Measurements from ENCODE around the gene FBXO11. TPM values are rescaled to one million over a fixed set of nuclear protein-coding genes. Genes with fewer than 3 reads are reported as not detected.
A peak's percentile ranks its signal among the peaks of the same experiment; 100 is the strongest.

The FBXO11 gene
- total RNA-seq, 1 donor from 2014 or later = 50.1 TPM

- Mint-ChIP-seq H3K36me3 (ENCODE audit: low read depth) (peaks cover 10% of the 10 kb centered on the region), H3K9me3 (no peaks in the 10 kb centered on the region), H3K27me3 (no peaks in the 10 kb centered on the region), H3K4me1 (peaks cover 12% of the 10 kb centered on the region), H3K4me3 (no peak overlapping the region), H3K27ac (peak overlapping the region; percentile 29)
- no peak for DNase-seq
- intact Hi-C loops (cut with micrococcal nuclease) = no loop called here
Observed at GRCh38 chr2:47850198-47850597, 56.1 kb downstream of the FBXO11 start.

GRCh38 chr2:47849368-47849767 is 56.9 kb downstream of the FBXO11 start:
- peaks cover 10% of the 10 kb centered on the region for H3K36me3 Mint-ChIP-seq (ENCODE audit: low read depth)
- no peaks in the 10 kb centered on the region for H3K9me3 Mint-ChIP-seq
- H3K27me3 Mint-ChIP-seq = no peaks in the 10 kb centered on the region
- no peak for DNase-seq
- intact Hi-C loops (cut with micrococcal nuclease) = no loop called here
- peaks cover 12% of the 10 kb centered on the region for H3K4me1 Mint-ChIP-seq
- no peak overlapping the region for H3K27ac Mint-ChIP-seq
- no peak overlapping the region for H3K4me3 Mint-ChIP-seq

DNA sequence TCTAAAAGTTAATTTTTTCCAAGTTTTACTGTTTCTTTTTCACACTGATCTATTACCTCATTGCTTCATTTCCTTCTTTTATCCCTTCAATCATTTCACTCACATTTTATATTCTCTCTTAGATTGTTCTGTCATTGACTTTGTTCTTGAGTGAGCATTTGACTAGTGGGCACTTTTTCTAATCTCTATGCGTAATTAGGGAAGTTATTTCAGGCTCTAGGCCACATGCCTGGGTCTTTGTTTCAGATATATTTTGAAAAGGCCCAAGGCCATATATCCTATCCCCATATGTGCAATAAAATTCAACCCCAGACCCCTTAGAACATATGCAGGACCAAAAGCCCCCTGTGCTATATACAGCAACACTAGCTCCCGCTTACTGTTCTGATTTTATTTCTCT is 62.1 kb downstream of the FBXO11 start:
- Mint-ChIP-seq H3K4me3 (no peak overlapping the region), H3K27me3 (no peaks in the 10 kb centered on the region), H3K27ac (no peak overlapping the region)

DNA sequence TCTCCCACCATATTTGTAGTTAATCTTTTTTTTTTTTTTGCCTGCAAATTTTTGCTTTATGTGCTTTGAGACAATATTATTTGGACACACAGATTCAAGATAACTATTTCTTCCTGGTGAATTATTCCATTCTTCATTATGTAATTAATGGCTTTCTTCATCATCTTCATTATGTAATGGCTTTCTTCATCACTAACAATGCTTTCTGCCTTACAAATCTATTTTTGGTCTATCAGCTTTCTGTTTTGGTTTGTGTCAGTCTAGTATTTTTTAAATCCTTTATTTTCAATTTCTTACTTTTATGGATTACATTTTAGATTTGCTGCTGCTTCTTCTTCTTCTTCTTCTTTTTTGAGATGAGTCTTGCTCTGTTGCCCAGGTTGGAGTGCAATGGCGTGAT is 62.9 kb downstream of the FBXO11 start:
- Mint-ChIP-seq H3K4me1 (peaks cover 14% of the 10 kb centered on the region), H3K9me3 (no peaks in the 10 kb centered on the region), H3K27me3 (no peaks in the 10 kb centered on the region), H3K27ac (no peak overlapping the region), H3K4me3 (no peak overlapping the region), H3K36me3 (ENCODE audit: low read depth) (peaks cover 16% of the 10 kb centered on the region)
- intact Hi-C loops (cut with micrococcal nuclease) = no loop called here
- no peak for DNase-seq

More for the DNA sequence above, 62.1 kb downstream of the FBXO11 start:
- Mint-ChIP-seq H3K36me3 (ENCODE audit: low read depth) (peaks cover 11% of the 10 kb centered on the region), H3K4me1 (peaks cover 14% of the 10 kb centered on the region), H3K9me3 (no peaks in the 10 kb centered on the region)
- DNase-seq = no peak
- intact Hi-C loops (cut with micrococcal nuclease) = no loop called here

GRCh38 chr2:47842846-47843245 is 63.5 kb downstream of the FBXO11 start:
- intact Hi-C loops (cut with micrococcal nuclease) = no loop called here
- Mint-ChIP-seq H3K4me1 (peaks cover 14% of the 10 kb centered on the region), H3K9me3 (no peaks in the 10 kb centered on the region), H3K4me3 (no peak overlapping the region), H3K27ac (no peak overlapping the region), H3K27me3 (no peaks in the 10 kb centered on the region), H3K36me3 (ENCODE audit: low read depth) (peaks cover 15% of the 10 kb centered on the region)
- no peak for DNase-seq

- Mint-ChIP-seq H3K27me3 (no peaks in the 10 kb centered on the region), H3K4me3 (no peak overlapping the region), H3K4me1 (peaks cover 15% of the 10 kb centered on the region), H3K27ac (no peak overlapping the region), H3K9me3 (no peaks in the 10 kb centered on the region), H3K36me3 (ENCODE audit: low read depth) (peaks cover 41% of the 10 kb centered on the region)
- intact Hi-C loops (cut with micrococcal nuclease) = no loop called here
- DNase-seq = no peak
Observed at GRCh38 chr2:47838686-47839085, 67.6 kb downstream of the FBXO11 start.

DNA sequence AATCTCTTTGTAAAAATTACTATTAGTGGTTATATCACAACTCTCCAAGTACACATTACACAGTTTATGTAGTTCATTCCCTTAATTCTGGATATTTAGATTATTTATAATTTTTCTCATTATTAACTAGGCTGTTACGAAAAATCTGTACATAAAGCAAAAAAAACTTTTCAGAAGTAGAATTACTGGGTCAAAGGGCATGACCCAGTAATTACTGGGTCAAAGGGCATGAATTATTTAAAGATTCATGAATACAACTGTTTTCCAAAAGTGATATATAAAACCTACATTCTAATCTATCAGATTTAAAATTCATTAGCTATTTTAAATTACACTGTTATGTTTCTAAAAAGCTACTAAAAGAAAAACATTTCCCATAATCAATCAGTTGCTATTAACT is 68.0 kb downstream of the FBXO11 start:
- Mint-ChIP-seq H3K9me3 (no peaks in the 10 kb centered on the region), H3K4me3 (no peak overlapping the region), H3K27ac (no peak overlapping the region), H3K4me1 (peaks cover 11% of the 10 kb centered on the region), H3K36me3 (ENCODE audit: low read depth) (peaks cover 41% of the 10 kb centered on the region), H3K27me3 (no peaks in the 10 kb centered on the region)
- intact Hi-C loops (cut with micrococcal nuclease) = no loop called here
- no peak for DNase-seq

GRCh38 chr2:47833516-47833968 is 72.8 kb downstream of the FBXO11 start:
- H3K36me3 Mint-ChIP-seq (ENCODE audit: low read depth) = peaks cover 53% of the 10 kb centered on the region
- intact Hi-C loops (cut with micrococcal nuclease) = no loop called here
- no peaks in the 10 kb centered on the region for H3K27me3 Mint-ChIP-seq
- no peak for DNase-seq
- H3K9me3 Mint-ChIP-seq = no peaks in the 10 kb centered on the region
- H3K4me3 Mint-ChIP-seq = no peak overlapping the region
- no peak overlapping the region for H3K27ac Mint-ChIP-seq
- H3K4me1 Mint-ChIP-seq = peaks cover 3% of the 10 kb centered on the region

- Mint-ChIP-seq H3K27ac (no peak overlapping the region), H3K27me3 (no peaks in the 10 kb centered on the region), H3K4me3 (no peak overlapping the region), H3K4me1 (peaks cover under 1% of the 10 kb centered on the region), H3K36me3 (ENCODE audit: low read depth) (peaks cover 45% of the 10 kb centered on the region), H3K9me3 (no peaks in the 10 kb centered on the region)
- no peak for DNase-seq
- intact Hi-C loops (cut with micrococcal nuclease) = no loop called here
Observed at GRCh38 chr2:47822518-47822917, 83.8 kb downstream of the FBXO11 start.

DNA sequence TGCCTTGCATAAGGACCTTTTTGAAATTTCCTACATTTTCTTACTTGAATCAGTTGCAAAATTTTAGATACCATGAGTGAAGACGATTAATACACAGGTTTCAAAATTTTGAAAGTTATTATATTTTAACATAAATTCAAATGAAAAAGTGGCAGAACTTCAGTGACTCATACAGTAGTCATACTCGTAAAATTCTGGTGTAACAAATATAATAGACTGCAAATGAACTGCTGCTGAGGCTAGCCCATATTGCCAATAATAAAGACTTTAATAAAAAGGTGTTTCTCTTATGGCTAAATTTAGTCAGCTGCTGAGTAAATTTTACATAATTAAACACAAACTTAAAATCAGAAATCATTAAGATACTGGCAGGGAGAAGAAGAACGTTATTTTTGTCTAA is 86.5 kb downstream of the FBXO11 start:
- no peak for DNase-seq
- peaks cover 2% of the 10 kb centered on the region for H3K4me1 Mint-ChIP-seq
- no peak overlapping the region for H3K4me3 Mint-ChIP-seq
- H3K27ac Mint-ChIP-seq = no peak overlapping the region
- no peaks in the 10 kb centered on the region for H3K27me3 Mint-ChIP-seq
- H3K9me3 Mint-ChIP-seq = no peaks in the 10 kb centered on the region
- intact Hi-C loops (cut with micrococcal nuclease) = no loop called here
- peaks cover 60% of the 10 kb centered on the region for H3K36me3 Mint-ChIP-seq (ENCODE audit: low read depth)

DNA sequence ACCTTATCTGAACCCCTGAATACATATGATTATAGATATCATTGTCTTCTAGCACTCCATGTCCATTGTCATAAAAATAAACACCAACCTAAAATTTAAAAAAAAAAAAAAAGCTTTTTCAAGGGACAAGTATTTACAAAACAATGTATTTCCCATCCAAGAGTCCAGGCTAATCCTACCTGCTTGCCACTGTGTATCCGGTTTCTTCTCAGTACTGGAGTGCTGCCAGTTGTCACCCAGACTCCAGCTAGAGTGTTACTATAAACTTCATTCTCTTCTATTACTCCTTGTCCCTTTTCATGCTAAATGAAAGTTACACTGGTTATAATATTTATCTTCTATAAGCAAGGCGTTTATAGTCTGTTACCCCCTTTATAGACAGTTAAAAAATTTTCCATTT is 87.5 kb downstream of the FBXO11 start:
- H3K36me3 Mint-ChIP-seq (ENCODE audit: low read depth) = peaks cover 61% of the 10 kb centered on the region
- peaks cover 2% of the 10 kb centered on the region for H3K4me1 Mint-ChIP-seq
- H3K9me3 Mint-ChIP-seq = no peaks in the 10 kb centered on the region
- intact Hi-C loops (cut with micrococcal nuclease) = no loop called here
- H3K4me3 Mint-ChIP-seq = no peak overlapping the region
- no peaks in the 10 kb centered on the region for H3K27me3 Mint-ChIP-seq
- DNase-seq = no peak
- no peak overlapping the region for H3K27ac Mint-ChIP-seq

- no peak for DNase-seq
- H3K4me1 Mint-ChIP-seq = peaks cover 19% of the 10 kb centered on the region
Observed at GRCh38 chr2:47815764-47816163, 90.5 kb downstream of the FBXO11 start.

GRCh38 chr2:47811668-47812067 is 94.6 kb downstream of the FBXO11 start:
- Mint-ChIP-seq H3K27me3 (no peaks in the 10 kb centered on the region), H3K27ac (peak overlapping the region; percentile 30), H3K4me1 (peaks cover 21% of the 10 kb centered on the region), H3K9me3 (no peaks in the 10 kb centered on the region), H3K36me3 (ENCODE audit: low read depth) (peaks cover 67% of the 10 kb centered on the region), H3K4me3 (no peak overlapping the region)
- intact Hi-C loops (cut with micrococcal nuclease) = no loop called here
- DNase-seq = no peak

More at GRCh38 chr2:47815764-47816163, 90.5 kb downstream of the FBXO11 start:
- Mint-ChIP-seq H3K4me3 (no peak overlapping the region), H3K36me3 (ENCODE audit: low read depth) (peaks cover 76% of the 10 kb centered on the region), H3K9me3 (no peaks in the 10 kb centered on the region), H3K27me3 (no peaks in the 10 kb centered on the region), H3K27ac (no peak overlapping the region)
- intact Hi-C loops (cut with micrococcal nuclease) = no loop called here

DNA sequence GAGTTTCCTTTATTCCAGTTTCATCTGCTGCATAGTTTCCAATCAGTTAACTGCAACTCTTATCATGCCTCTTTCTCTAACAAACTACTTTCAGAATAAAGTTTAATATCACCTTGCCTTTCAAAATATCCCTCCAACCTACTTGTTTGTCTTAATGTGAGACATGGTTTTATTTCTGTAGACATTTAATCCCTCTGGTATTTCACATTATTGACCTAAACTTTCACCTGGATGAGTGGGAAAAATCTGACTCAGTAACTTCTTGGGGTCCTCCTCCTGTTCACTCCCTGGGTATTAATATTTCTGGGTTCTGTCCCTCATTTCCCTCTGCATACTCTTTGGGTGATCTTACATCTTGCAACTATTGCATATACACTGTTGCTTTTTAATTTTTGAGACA is 95.4 kb downstream of the FBXO11 start:
- peaks cover 21% of the 10 kb centered on the region for H3K4me1 Mint-ChIP-seq
- H3K27me3 Mint-ChIP-seq = no peaks in the 10 kb centered on the region
- H3K4me3 Mint-ChIP-seq = no peak overlapping the region
- H3K9me3 Mint-ChIP-seq = no peaks in the 10 kb centered on the region
- peaks cover 67% of the 10 kb centered on the region for H3K36me3 Mint-ChIP-seq (ENCODE audit: low read depth)
- intact Hi-C loops (cut with micrococcal nuclease) = no loop called here
- DNase-seq = no peak
- no peak overlapping the region for H3K27ac Mint-ChIP-seq

DNA sequence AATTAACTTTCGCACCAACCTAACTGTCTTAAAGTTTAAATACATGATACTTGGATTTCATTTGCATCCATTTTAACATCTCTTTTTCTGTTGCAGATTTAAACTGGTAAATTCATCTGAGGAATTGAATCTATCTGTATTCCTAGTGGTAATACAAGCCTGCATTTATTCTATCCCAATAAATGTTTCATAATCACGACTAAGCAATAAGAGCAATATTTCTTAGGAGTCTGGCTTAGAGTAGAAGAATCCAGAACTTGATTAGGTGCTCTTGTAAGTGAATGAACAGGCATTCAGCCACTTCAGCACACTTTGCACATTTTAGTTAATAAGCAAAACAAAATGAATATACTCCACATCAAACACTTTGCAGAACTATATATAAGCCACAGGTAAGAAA is 96.4 kb downstream of the FBXO11 start:
- Mint-ChIP-seq H3K4me3 (no peak overlapping the region), H3K9me3 (no peaks in the 10 kb centered on the region), H3K27me3 (no peaks in the 10 kb centered on the region), H3K4me1 (peaks cover 21% of the 10 kb centered on the region), H3K36me3 (ENCODE audit: low read depth) (peaks cover 68% of the 10 kb centered on the region), H3K27ac (no peak overlapping the region)
- intact Hi-C loops (cut with micrococcal nuclease) = no loop called here
- no peak for DNase-seq
